IMR-90 (cell line): ENCODE results near the gene AMFR. TPM values are rescaled to one million over a fixed set of nuclear protein-coding genes. Genes with fewer than 3 reads are reported as not detected.

Source experiments
- ATAC-seq: fragments of 200-7000 bp; cut with Tn5 transposase; 2 replicates; pipeline ENCODE4 v1.9.1; 2020; ENCODE audit warnings: low read depth, mild to moderate bottlenecking, moderate library complexity
- BruUV-seq: library from RNA; stranded (reverse); fragments of 400-500 nt; replicated peaks from 2 replicates; lab custom pipeline; 2021; lab: Mats Ljungman, UMichigan
- CTCF ChIA-PET: fragments of 300-600 bp; formaldehyde crosslinking; extraction: SDS; loops from one replicate; lab custom pipeline; 2021; ENCODE audit warnings: antibody characterized with exemption; lab: Yijun Ruan, JAX
- POLR2A ChIA-PET: fragments of 300-600 bp; sonication (Branson Sonifier 250); formaldehyde crosslinking; loops from one replicate; lab custom pipeline; 2022; ENCODE audit warnings: antibody characterized with exemption; ENCODE audit not compliant: unreplicated experiment; lab: Charles Lee
- DNase-seq: peaks from one replicate; pipeline ENCODE4 v3.0.0; 2013
- H2AFZ ChIP-seq: replicated peaks from 2 replicates; pipeline ENCODE3; 2013; ENCODE audit warnings: low read length, mild to moderate bottlenecking; ENCODE audit not compliant: poor library complexity
- H2AK5ac ChIP-seq: 2 replicates; pipeline ENCODE4 v1.6.1; 2013; ENCODE audit warnings: low read depth, low read length, inconsistent platforms
- H2AK9ac ChIP-seq: replicated peaks from 2 replicates; pipeline ENCODE3; 2013; ENCODE audit warnings: mild to moderate bottlenecking, low read depth, low read length, moderate library complexity; ENCODE audit not compliant: poor library complexity
- H2BK120ac ChIP-seq: 2 replicates; pipeline ENCODE4 v1.6.1; 2013; ENCODE audit warnings: low read depth, low read length, inconsistent platforms
- H2BK15ac ChIP-seq: 3 replicates; pipeline ENCODE4 v1.6.1; 2013; ENCODE audit warnings: low read depth, low read length, inconsistent platforms
- H2BK20ac ChIP-seq: 2 replicates; pipeline ENCODE4 v1.6.1; 2013; ENCODE audit warnings: low read depth, mild to moderate bottlenecking, inconsistent platforms, low read length, moderate library complexity
- H2BK5ac ChIP-seq: 2 replicates; pipeline ENCODE4 v1.6.1; 2013; ENCODE audit warnings: mild to moderate bottlenecking, low read depth, low read length, inconsistent platforms; ENCODE audit not compliant: poor library complexity, severe bottlenecking
- H3K14ac ChIP-seq: replicated peaks from 2 replicates; pipeline ENCODE4 v1.6.1; 2013; ENCODE audit warnings: low read depth, low read length, inconsistent platforms
- H3K18ac ChIP-seq: 2 replicates; pipeline ENCODE4 v1.6.1; 2013; ENCODE audit warnings: low read depth, low read length, control low read depth
- H3K23ac ChIP-seq: 2 replicates; pipeline ENCODE4 v1.6.1; 2013; ENCODE audit warnings: low read depth, low read length, inconsistent platforms
- H3K27ac ChIP-seq: 2 replicates; pipeline ENCODE4 v1.5.1; 2013; ENCODE audit warnings: mild to moderate bottlenecking, control low read depth, low read length; ENCODE audit not compliant: insufficient read depth
- H3K27me3 ChIP-seq: 2 replicates; pipeline ENCODE4 v1.6.1; 2013; ENCODE audit warnings: low read length; ENCODE audit not compliant: control insufficient read depth, insufficient read depth
- H3K36me3 ChIP-seq: 2 replicates; pipeline ENCODE4 v1.6.1; 2013; ENCODE audit warnings: low read length, mixed read lengths; ENCODE audit not compliant: control insufficient read depth, insufficient read depth
- H3K4ac ChIP-seq: 2 replicates; pipeline ENCODE4 v1.6.1; 2013; ENCODE audit warnings: low read depth, low read length, inconsistent platforms
- H3K4me1 ChIP-seq: 2 replicates; pipeline ENCODE4 v1.6.1; 2013; ENCODE audit warnings: low read length, mixed read lengths; ENCODE audit not compliant: control insufficient read depth, insufficient read depth
- H3K4me2 ChIP-seq: 2 replicates; pipeline ENCODE4 v1.6.1; 2013; ENCODE audit warnings: low read depth, mild to moderate bottlenecking, control low read depth, low read length, moderate library complexity
- H3K4me3 ChIP-seq: 2 replicates; pipeline ENCODE4 v1.5.1; 2013; ENCODE audit warnings: low read depth, mild to moderate bottlenecking, control low read depth, low read length, moderate library complexity; ENCODE audit not compliant: insufficient read depth
- H3K56ac ChIP-seq: 2 replicates; pipeline ENCODE4 v1.6.1; 2013; ENCODE audit warnings: low read length, inconsistent platforms; ENCODE audit not compliant: insufficient read depth; ENCODE audit errors: extremely low read depth
- H3K79me1 ChIP-seq, 2 experiments: 2 replicates each; pipeline ENCODE4 v1.6.1; 2013; ENCODE audit warnings: low read length in 2 of 2, inconsistent platforms in 1 of 2, low read depth in 1 of 2
- H3K9ac ChIP-seq: 2 replicates; pipeline ENCODE4 v1.6.1; 2013; ENCODE audit warnings: low read depth, low read length, control low read depth
- H3K9me1 ChIP-seq: 2 replicates; pipeline ENCODE4 v1.6.1; 2013; ENCODE audit warnings: low read length, inconsistent platforms; ENCODE audit not compliant: insufficient read depth
- H3K9me3 ChIP-seq: 2 replicates; pipeline ENCODE4 v1.6.1; 2013; ENCODE audit warnings: low read length; ENCODE audit not compliant: control insufficient read depth, insufficient read depth
- H4K20me1 ChIP-seq: 2 replicates; pipeline ENCODE4 v1.6.1; 2013; ENCODE audit warnings: low read length, inconsistent platforms; ENCODE audit not compliant: insufficient read depth
- H4K5ac ChIP-seq: 2 replicates; pipeline ENCODE4 v1.6.1; 2013; ENCODE audit warnings: mild to moderate bottlenecking, low read depth, low read length, control low read depth
- H4K8ac ChIP-seq, 2 experiments: 2 replicates each; pipeline ENCODE4 v1.6.1; 2013; ENCODE audit warnings: low read depth in 2 of 2, low read length in 2 of 2, control low read depth in 1 of 2, inconsistent platforms in 1 of 2
- H4K91ac ChIP-seq: 2 replicates; pipeline ENCODE4 v1.6.1; 2013; ENCODE audit warnings: low read depth, low read length, inconsistent platforms; ENCODE audit not compliant: insufficient read depth
- BHLHE40 ChIP-seq: fragments of 150-350 bp; IDR thresholded peaks from 2 replicates; pipeline ENCODE4 v1.6.1; 2016; ENCODE audit warnings: mild to moderate bottlenecking, low read depth, low read length
- CEBPB ChIP-seq: IDR thresholded peaks from 2 replicates; pipeline ENCODE4 v1.6.1; 2012; ENCODE audit warnings: low read depth, low read length, improper control_type of control experiment
- CHD1 ChIP-seq: IDR thresholded peaks from 2 replicates; pipeline ENCODE4 v1.6.1; 2012; ENCODE audit warnings: low read depth, low read length, improper control_type of control experiment
- ELK1 ChIP-seq: fragments of 150-350 bp; IDR thresholded peaks from 2 replicates; pipeline ENCODE4 v1.6.1; 2016; ENCODE audit warnings: low read depth, mild to moderate bottlenecking, low read length, moderate library complexity, borderline replicate concordance
- FOS ChIP-seq: fragments of 150-350 bp; IDR thresholded peaks from 2 replicates; pipeline ENCODE4 v1.6.1; 2016; ENCODE audit warnings: low read depth, low read length
- MAFK ChIP-seq: IDR thresholded peaks from 2 replicates; pipeline ENCODE4 v1.6.1; 2012; ENCODE audit warnings: low read depth, low read length, improper control_type of control experiment
- MAZ ChIP-seq: IDR thresholded peaks from 2 replicates; pipeline ENCODE4 v1.6.1; 2012; ENCODE audit warnings: low read depth, mild to moderate bottlenecking, low read length, improper control_type of control experiment, moderate library complexity, borderline replicate concordance
- MXI1 ChIP-seq: IDR thresholded peaks from 2 replicates; pipeline ENCODE4 v1.6.1; 2012; ENCODE audit warnings: low read depth, mild to moderate bottlenecking, low read length, moderate library complexity, borderline replicate concordance
- NFE2L2 ChIP-seq: fragments of 150-350 bp; IDR thresholded peaks from 2 replicates; pipeline ENCODE4 v1.6.1; 2016; ENCODE audit warnings: low read depth, mild to moderate bottlenecking, low read length
- POLR2A ChIP-seq: IDR thresholded peaks from 2 replicates; pipeline ENCODE4 v1.6.1; 2012; ENCODE audit warnings: mild to moderate bottlenecking, low read depth, low read length
- RCOR1 ChIP-seq: IDR thresholded peaks from 2 replicates; pipeline ENCODE4 v1.6.1; 2012; ENCODE audit warnings: mild to moderate bottlenecking, low read length, improper control_type of control experiment; ENCODE audit not compliant: insufficient replicate concordance
- RFX5 ChIP-seq: IDR thresholded peaks from 2 replicates; pipeline ENCODE4 v1.8.0; 2012; ENCODE audit warnings: low read depth, mild to moderate bottlenecking, low read length, moderate library complexity
- SMC3 ChIP-seq: fragments of 150-350 bp; IDR thresholded peaks from 2 replicates; pipeline ENCODE4 v1.6.1; 2016; ENCODE audit warnings: low read depth, mild to moderate bottlenecking, antibody characterized with exemption, low read length, moderate library complexity
- WGBS, 2 experiments: methylation state at CpG; one replicate each; pipeline versions ENCODE4 v1.1.5 to v1.1.7; 2013; ENCODE audit warnings: missing lambda C conversion rate in 2 of 2; ENCODE audit not compliant: insufficient read length in 1 of 2; ENCODE audit errors: extremely low coverage in 2 of 2; 5-methylcytosine and 5-hydroxymethylcytosine counted together
- dilution Hi-C: fragments of 300-500 bp; cut with HindIII; formaldehyde crosslinking; loops from one replicate; pipeline ENCODE4 v1.14.3; 2018; ENCODE audit warnings: low sequenced_read_pairs; ENCODE audit not compliant: unreplicated experiment
- in situ Hi-C: fragments of 300-500 bp; cut with MboI; formaldehyde crosslinking; loops from 3 replicates; pipeline ENCODE4 v1.14.3; 2019; ENCODE audit warnings: low sequenced_read_pairs, inconsistent platforms, mixed read lengths
- intact Hi-C: fragments of 100-400 bp; cut with micrococcal nuclease; formaldehyde crosslinking; loops from 2 replicates; pipeline ENCODE4 v1.10.0; 2022
- polyA plus RNA-seq, 3 experiments: library from polyadenylated mRNA; depleted of rRNA; stranded (reverse); fragments of >200 nt; gene quantifications; 2 replicates each; pipeline ENCODE4 v1.2.3, GENCODE V29; 2012; ENCODE audit warnings: low replicate concordance in 1 of 3
- total RNA-seq: library from RNA; depleted of rRNA; stranded (reverse); fragments of >200 nt; gene quantifications from 2 replicates; pipeline ENCODE4 v1.2.3, GENCODE V29; 2012
- TF ChIP-seq, protein P1 (sequence below): conservative IDR thresholded peaks from 2 replicates; pipeline ENCODE4 v1.5.1; 2012; ENCODE audit warnings: mild to moderate bottlenecking, low read depth, low read length, improper control_type of control experiment
- TF ChIP-seq, protein P2 (sequence below): fragments of 150-350 bp; IDR thresholded peaks from 2 replicates; pipeline ENCODE4 v1.6.1; 2017; ENCODE audit warnings: mild to moderate bottlenecking, antibody characterized with exemption, low read length, low read depth

Gene AMFR
- total and polyA plus RNA-seq, 2 of the 4 experiments (the other 2 are of a cell fraction): 60.7 to 216 TPM

- ChIA-PET POLR2A (interaction anchor here (0.5 to 0.6 kb wide), 2 partner anchors 29 to 417 kb away, joined by 3 read pairs; no protein-coding TSS in a partner anchor), CTCF (no interaction called here)
- intact Hi-C loops: no loop called here
- ATAC-seq: peak; percentile 65
- H3K23ac ChIP-seq: no peak overlapping the region
- in situ Hi-C loops: no loop called here
- peak overlapping the region; percentile 33 for H2AFZ ChIP-seq
- no peaks in the 10 kb centered on the region for H3K9me1 ChIP-seq
- no peak overlapping the region for H2BK120ac ChIP-seq
- H3K27ac ChIP-seq: no peak overlapping the region
- H3K9me3 ChIP-seq: no peaks in the 10 kb centered on the region
- H2BK20ac ChIP-seq: no peak overlapping the region
- no peak overlapping the region for H3K18ac ChIP-seq
- no peak overlapping the region for H3K4me2 ChIP-seq
- H2BK15ac ChIP-seq: no peak overlapping the region
- H2BK5ac ChIP-seq: no peak overlapping the region
- no peaks in the 10 kb centered on the region for H3K79me1 ChIP-seq
- no peaks in the 10 kb centered on the region; the same call in 1 of the 2 replicates for H3K27me3 ChIP-seq
- no peaks in the 10 kb centered on the region for H4K20me1 ChIP-seq
- no peak overlapping the region for H4K91ac ChIP-seq
- H3K56ac ChIP-seq: no peak overlapping the region
- DNase-seq: no peak
- no peak overlapping the region for H4K8ac ChIP-seq
- dilution Hi-C loops: no loop called here
- 56% methylated on average over 3 of the region's 9 CpGs; no CpG with 5 or more reads in 1 of the 2 experiments for WGBS, 2 experiments
- no peak overlapping the region for H2AK9ac ChIP-seq
- no peak overlapping the region for H3K14ac ChIP-seq
- H3K4me1 ChIP-seq: peaks cover 2% of the 10 kb centered on the region; the same call in 1 of the 2 replicates
- H3K4ac ChIP-seq: no peak overlapping the region
- no peaks in the 10 kb centered on the region for H3K36me3 ChIP-seq
- no TSS peak for BruUV-seq
- no peak overlapping the region for H3K9ac ChIP-seq
- no peak overlapping the region for H2AK5ac ChIP-seq
- no peak overlapping the region for H4K5ac ChIP-seq
- H3K4me3 ChIP-seq: no peak overlapping the region
- TF ChIP-seq FOS (no peak), POLR2A (no peak), BHLHE40 (no peak), MXI1 (no peak), CHD1 (no peak), CEBPB (no peak), RFX5 (no peak), SMC3 (no peak), MAZ (no peak), RCOR1 (no peak), NFE2L2 (no peak), ELK1 (no peak), MAFK (no peak)
- TF ChIP-seq, protein P1, sequence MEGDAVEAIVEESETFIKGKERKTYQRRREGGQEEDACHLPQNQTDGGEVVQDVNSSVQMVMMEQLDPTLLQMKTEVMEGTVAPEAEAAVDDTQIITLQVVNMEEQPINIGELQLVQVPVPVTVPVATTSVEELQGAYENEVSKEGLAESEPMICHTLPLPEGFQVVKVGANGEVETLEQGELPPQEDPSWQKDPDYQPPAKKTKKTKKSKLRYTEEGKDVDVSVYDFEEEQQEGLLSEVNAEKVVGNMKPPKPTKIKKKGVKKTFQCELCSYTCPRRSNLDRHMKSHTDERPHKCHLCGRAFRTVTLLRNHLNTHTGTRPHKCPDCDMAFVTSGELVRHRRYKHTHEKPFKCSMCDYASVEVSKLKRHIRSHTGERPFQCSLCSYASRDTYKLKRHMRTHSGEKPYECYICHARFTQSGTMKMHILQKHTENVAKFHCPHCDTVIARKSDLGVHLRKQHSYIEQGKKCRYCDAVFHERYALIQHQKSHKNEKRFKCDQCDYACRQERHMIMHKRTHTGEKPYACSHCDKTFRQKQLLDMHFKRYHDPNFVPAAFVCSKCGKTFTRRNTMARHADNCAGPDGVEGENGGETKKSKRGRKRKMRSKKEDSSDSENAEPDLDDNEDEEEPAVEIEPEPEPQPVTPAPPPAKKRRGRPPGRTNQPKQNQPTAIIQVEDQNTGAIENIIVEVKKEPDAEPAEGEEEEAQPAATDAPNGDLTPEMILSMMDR: no peak
- TF ChIP-seq, protein P2, sequence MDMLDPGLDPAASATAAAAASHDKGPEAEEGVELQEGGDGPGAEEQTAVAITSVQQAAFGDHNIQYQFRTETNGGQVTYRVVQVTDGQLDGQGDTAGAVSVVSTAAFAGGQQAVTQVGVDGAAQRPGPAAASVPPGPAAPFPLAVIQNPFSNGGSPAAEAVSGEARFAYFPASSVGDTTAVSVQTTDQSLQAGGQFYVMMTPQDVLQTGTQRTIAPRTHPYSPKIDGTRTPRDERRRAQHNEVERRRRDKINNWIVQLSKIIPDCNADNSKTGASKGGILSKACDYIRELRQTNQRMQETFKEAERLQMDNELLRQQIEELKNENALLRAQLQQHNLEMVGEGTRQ: no peak
Measured at GRCh38 chr16:56341656-56342399, 83.5 kb downstream of the AMFR start.
